22Rv1 (cell line): Measurements from ENCODE around the gene SELENBP1.

ENCODE experiments used
- H3K27ac ChIP-seq: fragments of 450-650 bp; 2 replicates; pipeline ENCODE4 v1.5.1; 2017
- ZFX ChIP-seq: fragments of 450-650 bp; IDR thresholded peaks from 2 replicates; pipeline ENCODE4 v1.6.1; 2017; ENCODE audit warnings: antibody characterized with exemption, borderline replicate concordance
- TF ChIP-seq, protein P1 (sequence below): fragments of 450-650 bp; IDR thresholded peaks from 2 replicates; pipeline ENCODE4 v1.5.1; 2017; ENCODE audit warnings: mild to moderate bottlenecking

Gene SELENBP1

GRCh38 chr1:151406176-151406575 is 33.7 kb upstream of the SELENBP1 start:
- H3K27ac ChIP-seq, result no peak overlapping the region
- TF ChIP-seq, protein P1, sequence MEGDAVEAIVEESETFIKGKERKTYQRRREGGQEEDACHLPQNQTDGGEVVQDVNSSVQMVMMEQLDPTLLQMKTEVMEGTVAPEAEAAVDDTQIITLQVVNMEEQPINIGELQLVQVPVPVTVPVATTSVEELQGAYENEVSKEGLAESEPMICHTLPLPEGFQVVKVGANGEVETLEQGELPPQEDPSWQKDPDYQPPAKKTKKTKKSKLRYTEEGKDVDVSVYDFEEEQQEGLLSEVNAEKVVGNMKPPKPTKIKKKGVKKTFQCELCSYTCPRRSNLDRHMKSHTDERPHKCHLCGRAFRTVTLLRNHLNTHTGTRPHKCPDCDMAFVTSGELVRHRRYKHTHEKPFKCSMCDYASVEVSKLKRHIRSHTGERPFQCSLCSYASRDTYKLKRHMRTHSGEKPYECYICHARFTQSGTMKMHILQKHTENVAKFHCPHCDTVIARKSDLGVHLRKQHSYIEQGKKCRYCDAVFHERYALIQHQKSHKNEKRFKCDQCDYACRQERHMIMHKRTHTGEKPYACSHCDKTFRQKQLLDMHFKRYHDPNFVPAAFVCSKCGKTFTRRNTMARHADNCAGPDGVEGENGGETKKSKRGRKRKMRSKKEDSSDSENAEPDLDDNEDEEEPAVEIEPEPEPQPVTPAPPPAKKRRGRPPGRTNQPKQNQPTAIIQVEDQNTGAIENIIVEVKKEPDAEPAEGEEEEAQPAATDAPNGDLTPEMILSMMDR, result no peak
- no peak for TF ChIP-seq ZFX

GRCh38 chr1:151405187-151405951 is 32.9 kb upstream of the SELENBP1 start:
- TF ChIP-seq, protein P1, result no peak
- TF ChIP-seq ZFX, result no peak
- H3K27ac ChIP-seq, result no peak overlapping the region

DNA sequence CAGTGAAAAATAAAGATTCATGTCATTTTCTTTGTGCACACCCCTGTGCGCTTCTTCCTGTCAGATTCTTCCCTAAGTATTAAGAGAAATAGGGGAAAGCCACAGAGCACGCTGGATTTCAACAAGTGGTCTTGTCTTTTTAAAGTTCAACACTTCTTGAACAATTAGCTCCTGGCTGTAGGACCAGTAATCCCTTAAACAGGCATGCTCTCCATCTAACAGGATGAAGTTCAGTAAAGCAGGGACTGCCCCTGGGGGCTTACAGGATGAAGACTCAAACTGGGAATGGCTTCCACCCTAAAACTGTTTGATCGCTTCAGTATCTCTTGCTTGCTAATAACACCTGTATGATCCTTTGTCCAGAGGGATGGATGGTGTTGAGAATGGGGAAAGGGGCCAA is 31.1 kb upstream of the SELENBP1 start:
- TF ChIP-seq ZFX, result no peak
- TF ChIP-seq, protein P1, result no peak
- peak overlapping the region; percentile 75; the same call in 1 of the 2 replicates for H3K27ac ChIP-seq

DNA sequence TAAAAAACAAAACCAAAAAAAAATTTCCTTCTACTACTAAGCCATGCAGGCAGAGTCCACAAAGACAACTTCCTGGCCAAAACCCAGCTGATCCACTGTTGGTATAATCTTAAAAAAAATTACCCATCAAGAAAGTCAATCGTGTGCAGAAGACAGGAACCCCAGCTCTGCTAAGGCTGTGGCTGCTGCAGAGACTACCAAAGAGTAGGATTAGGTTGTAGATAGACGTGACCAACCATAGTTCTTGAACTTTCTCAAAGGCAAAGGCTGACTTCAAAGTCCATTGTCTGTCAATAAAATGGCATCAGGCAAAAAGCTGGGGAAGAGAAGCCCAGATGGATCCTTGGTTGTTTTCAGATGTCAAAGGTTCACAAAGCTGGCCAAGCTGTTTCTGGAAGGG is 30.3 kb upstream of the SELENBP1 start:
- peak overlapping the region; percentile 75 for H3K27ac ChIP-seq
- TF ChIP-seq, protein P1, result no peak
- TF ChIP-seq ZFX, result no peak

GRCh38 chr1:151401860-151402259 is 29.4 kb upstream of the SELENBP1 start:
- TF ChIP-seq ZFX, result no peak
- TF ChIP-seq, protein P1, result no peak
- H3K27ac ChIP-seq, result peak overlapping the region; percentile 75; the same call in 1 of the 2 replicates

DNA sequence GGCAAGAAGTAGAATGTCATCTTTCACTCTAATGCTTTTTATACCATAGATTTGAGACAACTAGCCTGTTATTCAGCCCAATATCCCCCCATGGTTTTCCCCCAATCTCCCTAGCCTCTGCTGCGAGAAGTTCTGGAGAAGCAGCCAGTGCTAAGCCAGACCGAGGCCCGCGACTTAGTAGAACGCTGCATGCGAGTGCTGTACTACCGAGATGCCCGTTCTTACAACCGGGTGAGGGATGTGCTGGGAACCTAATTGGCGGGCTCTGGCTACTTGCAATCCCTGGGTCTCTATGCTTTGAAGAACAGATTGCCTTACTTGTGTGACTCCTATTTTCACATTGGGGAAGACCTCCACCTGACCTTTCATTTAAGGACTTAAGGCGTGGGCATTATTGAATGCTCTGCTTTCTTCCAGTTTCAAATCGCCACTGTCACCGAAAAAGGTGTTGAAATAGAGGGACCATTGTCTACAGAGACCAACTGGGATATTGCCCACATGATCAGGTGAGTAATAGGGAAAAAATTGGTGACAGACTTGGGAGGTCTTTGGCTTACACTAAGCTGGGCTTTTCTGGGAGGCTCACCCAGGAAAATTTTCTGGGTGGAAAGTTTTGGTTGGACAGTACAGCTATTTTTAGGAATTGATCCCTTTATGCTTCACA is 28.8 kb upstream of the SELENBP1 start:
- peak overlapping the region; percentile 75 for H3K27ac ChIP-seq
- TF ChIP-seq, protein P1, result no peak
- no peak for TF ChIP-seq ZFX
